Astrocyte (in vitro differentiated cells and primary cell): ENCODE measurements around the gene KSR2. TPM values are rescaled to one million over a fixed set of nuclear protein-coding genes. Genes with fewer than 3 reads are reported as not detected.
"Not testable (repeated sequence)": the region's sequence is repeated elsewhere in the genome, so short reads cannot be mapped to it uniquely, and the experiment has no call there.

Source experiments
- DNase-seq: peaks from one replicate; pipeline ENCODE4 v3.0.0-alpha.2; 2010; ENCODE audit warnings: low read depth
- FAIRE-seq: peaks from 2 replicates; lab custom pipeline; 2011; peaks lifted over from hg19 to GRCh38; lab: Jason Lieb, UNC
- H2AFZ ChIP-seq: 2 replicates; pipeline ENCODE4 v1.6.0; 2012; ENCODE audit warnings: low read depth, low read length, inconsistent platforms
- H3K27ac ChIP-seq: 2 replicates; pipeline ENCODE4 v1.5.1; 2011; ENCODE audit warnings: low read depth, low read length, inconsistent platforms
- H3K27me3 ChIP-seq: 2 replicates; pipeline ENCODE4 v1.6.0; 2011; ENCODE audit warnings: low read length, inconsistent platforms; ENCODE audit not compliant: insufficient read depth
- H3K36me3 ChIP-seq: 2 replicates; pipeline ENCODE4 v1.5.1; 2011; ENCODE audit warnings: low read length, inconsistent platforms; ENCODE audit not compliant: insufficient read depth
- H3K4me1 ChIP-seq: 2 replicates; pipeline ENCODE4 v1.5.1; 2011; ENCODE audit warnings: low read length, inconsistent platforms; ENCODE audit not compliant: insufficient read depth
- H3K4me2 ChIP-seq: 2 replicates; pipeline ENCODE4 v1.6.0; 2012; ENCODE audit warnings: low read length, inconsistent platforms
- H3K4me3 ChIP-seq: 2 replicates; pipeline ENCODE4 v1.5.1; 2011; ENCODE audit warnings: low read depth, mild to moderate bottlenecking, low read length, inconsistent platforms; ENCODE audit not compliant: insufficient read depth
- H3K79me2 ChIP-seq: 2 replicates; pipeline ENCODE4 v1.6.0; 2012; ENCODE audit warnings: mild to moderate bottlenecking, low read length, inconsistent platforms; ENCODE audit not compliant: insufficient read depth
- H3K9ac ChIP-seq: 2 replicates; pipeline ENCODE4 v1.6.0; 2012; ENCODE audit warnings: mild to moderate bottlenecking, low read length, inconsistent platforms
- H3K9me3 ChIP-seq: 2 replicates; pipeline ENCODE4 v1.5.1; 2012; ENCODE audit warnings: low read depth, mild to moderate bottlenecking, low read length, inconsistent platforms; ENCODE audit not compliant: insufficient read depth
- H4K20me1 ChIP-seq: 2 replicates; pipeline ENCODE4 v1.6.0; 2012; ENCODE audit warnings: low read length, inconsistent platforms; ENCODE audit not compliant: insufficient read depth
- H3K27ac Mint-ChIP-seq: one replicate; pipeline ENCODE4 v1.8.0; 2021; ENCODE audit warnings: mild to moderate bottlenecking, mixed read lengths; ENCODE audit not compliant: unreplicated experiment
- H3K27me3 Mint-ChIP-seq: one replicate; pipeline ENCODE4 v1.8.0; 2021; ENCODE audit warnings: low read depth, mixed read lengths; ENCODE audit not compliant: unreplicated experiment
- H3K36me3 Mint-ChIP-seq: one replicate; pipeline ENCODE4 v1.8.0; 2021; ENCODE audit warnings: low read depth, mixed read lengths; ENCODE audit not compliant: unreplicated experiment
- H3K4me1 Mint-ChIP-seq: one replicate; pipeline ENCODE4 v1.8.0; 2021; ENCODE audit warnings: low read depth, mixed read lengths; ENCODE audit not compliant: unreplicated experiment
- H3K4me3 Mint-ChIP-seq: one replicate; pipeline ENCODE4 v1.8.0; 2021; ENCODE audit warnings: mild to moderate bottlenecking, moderate library complexity, mixed read lengths; ENCODE audit not compliant: unreplicated experiment
- H3K9me3 Mint-ChIP-seq: one replicate; pipeline ENCODE4 v1.8.0; 2021; ENCODE audit warnings: mild to moderate bottlenecking, mixed read lengths; ENCODE audit not compliant: unreplicated experiment
- EZH2 ChIP-seq: IDR thresholded peaks from 2 replicates; pipeline ENCODE4 v1.6.1; 2012; ENCODE audit warnings: mild to moderate bottlenecking, low read length, inconsistent platforms; ENCODE audit not compliant: insufficient read depth
- total RNA-seq: library from RNA; stranded (reverse); gene quantifications from 2 replicates; pipeline ENCODE4 v1.2.1, GENCODE V29; 2021
- TF ChIP-seq, protein P1 (sequence below): IDR thresholded peaks from 2 replicates; pipeline ENCODE4 v1.5.1; 2011; ENCODE audit warnings: low read depth, mild to moderate bottlenecking, inconsistent platforms, low read length, moderate library complexity; ENCODE audit not compliant: insufficient read depth

Gene KSR2
- total RNA-seq, 1 donor from 2014 or later = 0.98 TPM

DNA sequence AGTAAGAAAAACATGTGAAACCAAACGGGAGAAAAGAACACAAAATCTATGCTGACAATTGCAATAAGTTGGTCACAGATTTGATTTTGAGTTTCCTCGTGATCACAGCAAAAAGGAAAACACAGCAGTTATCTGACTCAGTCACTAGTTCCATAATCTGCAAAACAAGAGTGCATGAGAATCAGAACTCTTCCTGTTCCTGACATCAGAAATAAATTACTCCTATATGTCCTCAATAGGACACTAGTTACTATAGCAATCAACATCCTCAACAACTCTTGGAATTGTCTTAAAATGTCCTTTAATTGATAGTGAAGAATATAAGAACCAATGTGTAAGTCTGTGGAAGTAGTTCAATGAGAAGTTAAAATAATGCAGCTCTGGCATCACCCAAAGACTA, 339.3 kb downstream of the KSR2 start:
- Mint-ChIP-seq H3K9me3 (peaks cover 7% of the 10 kb centered on the region), H3K4me1 (no peaks in the 10 kb centered on the region), H3K4me3 (no peak overlapping the region), H3K27ac (no peak overlapping the region), H3K36me3 (peaks cover 1% of the 10 kb centered on the region), H3K27me3 (peaks cover 6% of the 10 kb centered on the region)
- DNase-seq (no peak), FAIRE-seq (no peak)
- Histone ChIP-seq H2AFZ (no peak overlapping the region), H3K4me1 (no peaks in the 10 kb centered on the region), H3K9me3 (no peaks in the 10 kb centered on the region), H3K4me2 (no peak overlapping the region), H3K27me3 (no peaks in the 10 kb centered on the region), H3K27ac (no peak overlapping the region), H3K36me3 (no peaks in the 10 kb centered on the region), H3K4me3 (no peak overlapping the region), H4K20me1 (no peaks in the 10 kb centered on the region), H3K79me2 (no peaks in the 10 kb centered on the region), H3K9ac (no peak overlapping the region)
- TF ChIP-seq, protein P1, sequence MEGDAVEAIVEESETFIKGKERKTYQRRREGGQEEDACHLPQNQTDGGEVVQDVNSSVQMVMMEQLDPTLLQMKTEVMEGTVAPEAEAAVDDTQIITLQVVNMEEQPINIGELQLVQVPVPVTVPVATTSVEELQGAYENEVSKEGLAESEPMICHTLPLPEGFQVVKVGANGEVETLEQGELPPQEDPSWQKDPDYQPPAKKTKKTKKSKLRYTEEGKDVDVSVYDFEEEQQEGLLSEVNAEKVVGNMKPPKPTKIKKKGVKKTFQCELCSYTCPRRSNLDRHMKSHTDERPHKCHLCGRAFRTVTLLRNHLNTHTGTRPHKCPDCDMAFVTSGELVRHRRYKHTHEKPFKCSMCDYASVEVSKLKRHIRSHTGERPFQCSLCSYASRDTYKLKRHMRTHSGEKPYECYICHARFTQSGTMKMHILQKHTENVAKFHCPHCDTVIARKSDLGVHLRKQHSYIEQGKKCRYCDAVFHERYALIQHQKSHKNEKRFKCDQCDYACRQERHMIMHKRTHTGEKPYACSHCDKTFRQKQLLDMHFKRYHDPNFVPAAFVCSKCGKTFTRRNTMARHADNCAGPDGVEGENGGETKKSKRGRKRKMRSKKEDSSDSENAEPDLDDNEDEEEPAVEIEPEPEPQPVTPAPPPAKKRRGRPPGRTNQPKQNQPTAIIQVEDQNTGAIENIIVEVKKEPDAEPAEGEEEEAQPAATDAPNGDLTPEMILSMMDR = no peak
- TF ChIP-seq EZH2 = no peak

DNA sequence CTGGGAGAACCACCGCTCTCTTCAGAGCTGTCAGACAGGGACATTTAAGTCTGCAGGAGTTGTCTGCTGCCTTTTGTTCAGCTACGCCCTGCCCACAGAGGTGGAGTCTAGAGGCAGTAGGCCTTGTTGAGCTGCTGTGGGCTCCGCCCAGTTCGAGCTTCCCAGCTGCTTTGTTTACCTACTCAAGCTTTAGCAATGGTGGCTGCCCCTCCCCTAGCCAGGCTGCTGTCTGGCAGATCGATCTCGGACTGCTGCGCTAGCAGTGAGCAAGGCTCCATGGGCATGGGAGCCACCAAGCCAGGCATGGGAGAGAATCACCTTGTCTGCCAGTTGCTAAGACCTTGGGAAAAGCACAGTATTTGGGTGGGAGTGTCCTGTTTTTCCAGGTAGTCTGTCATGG, 340.1 kb downstream of the KSR2 start:
- H3K4me3 Mint-ChIP-seq, H3K79me2 ChIP-seq, FAIRE-seq, H3K9me3 ChIP-seq, H3K27ac Mint-ChIP-seq, H3K36me3 ChIP-seq, H3K27me3 ChIP-seq, DNase-seq, H3K4me1 Mint-ChIP-seq, H4K20me1 ChIP-seq, H3K27ac ChIP-seq, H3K4me2 ChIP-seq, H2AFZ ChIP-seq, H3K36me3 Mint-ChIP-seq, H3K4me3 ChIP-seq, H3K27me3 Mint-ChIP-seq, H3K9ac ChIP-seq, H3K9me3 Mint-ChIP-seq, H3K4me1 ChIP-seq: not testable (repeated sequence)

DNA sequence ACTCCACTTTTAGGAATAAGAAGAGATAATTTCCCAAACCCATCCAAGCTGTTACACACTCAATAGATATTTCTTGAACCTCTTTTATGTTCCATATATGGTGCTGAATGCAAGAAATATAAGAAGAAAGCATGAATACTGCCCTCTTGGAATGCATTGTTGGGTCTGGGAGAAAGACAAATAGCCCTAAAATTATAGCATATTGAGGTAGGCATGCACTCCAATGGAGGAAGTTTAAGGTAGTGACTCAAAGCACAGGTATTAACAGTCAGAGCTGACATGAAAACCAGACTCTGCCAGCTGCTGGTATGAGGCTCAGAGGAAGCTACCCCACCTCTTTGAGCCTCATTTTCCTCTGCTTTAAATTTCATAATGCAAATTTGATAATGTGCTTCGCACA, 346.0 kb downstream of the KSR2 start:
- no peaks in the 10 kb centered on the region for H3K36me3 ChIP-seq
- no peak for TF ChIP-seq EZH2
- TF ChIP-seq, protein P1 = no peak
- H3K4me3 ChIP-seq = no peak overlapping the region
- H3K27me3 Mint-ChIP-seq = peaks cover 5% of the 10 kb centered on the region
- no peaks in the 10 kb centered on the region for H3K79me2 ChIP-seq
- no peaks in the 10 kb centered on the region for H3K9me3 ChIP-seq
- H3K27me3 ChIP-seq = no peaks in the 10 kb centered on the region
- no peak overlapping the region for H3K27ac Mint-ChIP-seq
- no peak overlapping the region for H2AFZ ChIP-seq
- H3K9me3 Mint-ChIP-seq = peaks cover 11% of the 10 kb centered on the region
- no peak overlapping the region for H3K9ac ChIP-seq
- H3K4me1 Mint-ChIP-seq = peaks cover 10% of the 10 kb centered on the region
- DNase-seq (no peak), FAIRE-seq (no peak)
- no peaks in the 10 kb centered on the region for H3K36me3 Mint-ChIP-seq
- no peaks in the 10 kb centered on the region for H4K20me1 ChIP-seq
- H3K27ac ChIP-seq = no peak overlapping the region
- no peak overlapping the region for H3K4me2 ChIP-seq
- H3K4me1 ChIP-seq = no peaks in the 10 kb centered on the region
- H3K4me3 Mint-ChIP-seq = no peak overlapping the region
